GM19025 (cell line): ENCODE results near the gene TBK1.
"Not testable (repeated sequence)": the region's sequence is repeated elsewhere in the genome, so short reads cannot be mapped to it uniquely, and the experiment has no call there.

ENCODE experiments used
- ATAC-seq: cut with Tn5 transposase; IDR thresholded peaks from one replicate; pipeline ENCODE4 v1.9.1; 2021; ENCODE audit warnings: mild to moderate bottlenecking, low read depth, moderate library complexity; ENCODE audit not compliant: unreplicated experiment

TBK1 gene

DNA sequence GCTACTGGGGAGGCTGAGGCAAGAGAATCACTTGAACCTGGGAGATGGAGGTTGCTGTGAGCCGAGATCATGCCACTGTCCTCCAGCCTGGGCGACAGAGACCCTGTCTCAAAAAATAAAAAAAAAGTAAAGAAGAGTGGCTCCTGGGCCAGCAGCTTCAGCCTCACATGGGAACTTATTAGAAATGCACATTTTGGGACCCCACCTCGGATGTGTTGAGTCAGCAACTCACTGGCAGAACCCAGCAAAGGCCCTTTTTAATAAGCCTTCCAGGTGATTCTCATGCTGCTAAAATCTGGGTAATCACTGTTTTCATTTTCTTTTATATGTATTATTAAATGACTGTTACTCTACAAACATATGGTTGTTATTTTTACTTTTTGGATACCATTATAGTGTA is 41.6 kb downstream of the TBK1 start:
- ATAC-seq: no peak

DNA sequence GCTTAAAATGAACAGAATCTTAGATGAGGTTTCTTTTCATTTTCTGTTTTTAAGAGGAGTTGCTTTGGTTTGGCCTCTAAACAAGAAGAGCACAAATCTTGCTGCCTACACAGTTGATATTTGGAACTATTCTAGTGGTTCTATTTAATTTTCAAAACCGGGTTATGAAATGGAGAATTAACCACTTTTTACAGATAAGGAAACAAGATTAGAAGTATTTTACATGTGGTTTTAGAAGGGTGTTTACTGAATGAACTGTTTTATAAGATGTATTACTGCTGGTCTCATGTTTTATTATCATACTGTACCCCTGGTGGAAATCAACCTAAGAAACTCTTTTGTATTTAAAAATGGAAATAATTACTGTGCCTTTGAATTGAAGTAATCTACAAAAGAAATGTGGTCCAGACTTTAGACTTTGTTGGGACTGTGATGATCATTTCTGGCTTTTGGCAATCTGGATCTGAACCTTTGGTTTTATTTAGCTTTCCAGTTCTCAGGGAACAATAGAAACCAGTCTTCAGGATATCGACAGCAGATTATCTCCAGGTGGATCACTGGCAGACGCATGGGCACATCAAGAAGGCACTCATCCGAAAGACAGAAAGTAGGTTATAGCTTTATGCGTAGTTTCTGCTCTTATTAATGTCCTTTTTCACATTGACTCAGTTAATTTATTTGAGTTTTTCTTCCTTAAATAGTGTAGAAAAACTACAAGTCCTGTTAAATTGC is 43.2 kb downstream of the TBK1 start:
- ATAC-seq: no peak

DNA sequence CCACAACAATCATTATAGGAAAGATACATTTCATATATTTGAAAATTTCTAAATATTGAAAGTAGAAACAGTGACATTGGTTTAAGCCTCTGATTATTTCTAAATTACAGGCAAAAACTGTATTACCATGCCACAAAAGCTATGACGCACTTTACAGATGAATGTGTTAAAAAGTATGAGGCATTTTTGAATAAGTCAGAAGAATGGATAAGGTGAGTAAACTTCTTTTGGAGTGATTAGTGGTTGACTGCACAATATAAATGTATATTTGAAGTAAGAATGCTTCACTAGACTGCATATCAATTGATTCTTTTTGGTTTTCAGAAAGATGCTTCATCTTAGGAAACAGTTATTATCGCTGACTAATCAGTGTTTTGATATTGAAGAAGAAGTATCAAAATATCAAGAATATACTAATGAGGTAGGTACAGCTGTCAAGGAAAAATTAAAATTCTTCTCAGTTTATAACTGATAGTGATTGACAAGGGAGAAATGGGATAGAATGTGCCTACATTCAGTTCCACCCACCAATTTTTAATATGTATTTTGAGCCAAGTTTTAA is 45.0 kb downstream of the TBK1 start:
- no peak for ATAC-seq

DNA sequence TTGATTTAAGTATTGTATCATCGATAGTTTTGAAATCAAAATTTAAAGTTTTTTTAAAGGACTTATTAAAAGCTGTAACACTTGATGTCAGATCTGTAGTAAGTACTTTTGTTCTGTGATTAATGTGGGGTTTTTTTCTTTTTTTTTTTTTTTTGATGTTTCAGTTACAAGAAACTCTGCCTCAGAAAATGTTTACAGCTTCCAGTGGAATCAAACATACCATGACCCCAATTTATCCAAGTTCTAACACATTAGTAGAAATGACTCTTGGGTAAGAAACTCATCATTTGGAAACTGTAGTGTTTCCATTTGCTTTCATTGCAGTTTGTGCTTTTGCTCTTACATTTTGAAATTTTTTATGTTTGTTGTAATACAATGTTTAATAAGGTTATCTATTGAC is 45.6 kb downstream of the TBK1 start:
- ATAC-seq: no peak

DNA sequence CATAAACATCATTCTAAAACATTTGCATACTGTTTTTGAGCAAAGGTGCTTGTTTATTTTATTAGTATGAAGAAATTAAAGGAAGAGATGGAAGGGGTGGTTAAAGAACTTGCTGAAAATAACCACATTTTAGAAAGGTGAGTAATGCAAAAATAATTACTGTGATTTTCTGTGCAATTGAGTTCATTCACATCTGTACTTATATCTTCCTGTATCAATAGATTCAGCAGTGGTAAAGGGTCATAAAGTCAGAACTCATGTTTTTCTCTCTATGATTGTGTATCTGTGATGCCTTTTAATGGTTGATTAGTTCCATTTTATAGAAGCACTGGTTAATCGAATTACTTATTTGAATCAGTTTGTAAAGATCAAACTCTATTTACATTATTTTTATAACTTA is 46.0 kb downstream of the TBK1 start:
- no peak for ATAC-seq

DNA sequence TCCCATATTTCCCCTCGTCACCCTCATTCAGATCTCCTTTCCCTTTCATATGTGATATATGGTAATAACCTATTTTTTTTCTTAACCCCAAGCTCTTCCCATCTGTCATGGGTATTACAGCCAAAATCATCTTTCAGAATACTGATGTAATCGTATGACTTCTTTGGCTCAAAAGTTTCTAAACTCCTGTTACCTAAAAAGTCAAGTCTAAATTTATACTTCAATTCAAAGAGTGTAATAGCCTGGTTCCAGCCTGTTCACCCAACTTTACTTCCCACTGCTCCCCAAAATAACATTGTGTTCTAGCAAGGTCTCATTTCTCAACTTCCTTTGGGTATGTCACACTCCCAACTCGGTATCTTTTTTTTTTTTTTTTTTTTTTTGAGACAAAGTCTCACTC is 48.5 kb downstream of the TBK1 start:
- ATAC-seq: no peak

DNA sequence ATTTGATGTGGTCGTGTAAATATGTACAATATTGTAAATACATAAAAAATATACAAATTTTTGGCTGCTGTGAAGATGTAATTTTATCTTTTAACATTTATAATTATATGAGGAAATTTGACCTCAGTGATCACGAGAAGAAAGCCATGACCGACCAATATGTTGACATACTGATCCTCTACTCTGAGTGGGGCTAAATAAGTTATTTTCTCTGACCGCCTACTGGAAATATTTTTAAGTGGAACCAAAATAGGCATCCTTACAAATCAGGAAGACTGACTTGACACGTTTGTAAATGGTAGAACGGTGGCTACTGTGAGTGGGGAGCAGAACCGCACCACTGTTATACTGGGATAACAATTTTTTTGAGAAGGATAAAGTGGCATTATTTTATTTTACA is 49.6 kb downstream of the TBK1 start:
- ATAC-seq: no peak

DNA sequence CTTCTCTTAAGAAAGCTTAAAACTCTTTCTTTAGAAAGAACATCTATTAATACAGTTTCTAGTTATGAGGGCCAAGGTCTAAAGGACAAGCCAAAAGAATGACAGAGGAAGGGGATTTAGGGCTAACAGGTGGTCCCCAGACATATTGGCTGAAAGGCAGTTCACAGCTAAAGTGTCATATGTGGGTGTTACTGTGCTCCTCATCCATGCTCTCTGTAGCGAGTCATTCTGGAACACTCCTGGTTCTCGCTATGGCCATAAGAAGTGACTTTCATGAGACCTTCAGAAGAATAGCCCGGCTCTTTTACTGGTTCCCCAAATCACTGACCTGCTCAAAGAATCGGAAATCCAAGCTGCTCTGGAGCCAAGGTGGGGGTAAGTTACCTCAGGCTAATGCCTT is 55.0 kb downstream of the TBK1 start:
- ATAC-seq: no peak

DNA sequence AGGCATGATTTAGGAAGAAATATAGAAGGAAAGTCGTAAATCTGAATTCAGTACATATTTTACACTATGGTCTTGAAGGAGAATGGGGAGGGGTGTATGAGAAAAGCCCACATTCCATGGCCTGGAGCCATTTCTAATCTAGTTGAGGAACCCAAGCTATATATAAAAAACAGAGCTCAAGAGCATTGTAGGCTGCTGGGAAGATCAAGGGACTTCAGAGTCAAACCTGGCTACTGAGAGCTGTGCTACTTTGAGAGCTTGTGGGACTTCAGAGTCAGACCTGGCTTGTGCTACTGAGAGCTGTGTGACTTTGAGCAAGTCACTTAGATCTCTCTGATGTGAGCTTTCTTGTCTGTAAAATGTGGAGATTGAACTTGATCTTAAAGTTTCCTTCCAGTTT is 58.7 kb downstream of the TBK1 start:
- ATAC-seq: no peak

DNA sequence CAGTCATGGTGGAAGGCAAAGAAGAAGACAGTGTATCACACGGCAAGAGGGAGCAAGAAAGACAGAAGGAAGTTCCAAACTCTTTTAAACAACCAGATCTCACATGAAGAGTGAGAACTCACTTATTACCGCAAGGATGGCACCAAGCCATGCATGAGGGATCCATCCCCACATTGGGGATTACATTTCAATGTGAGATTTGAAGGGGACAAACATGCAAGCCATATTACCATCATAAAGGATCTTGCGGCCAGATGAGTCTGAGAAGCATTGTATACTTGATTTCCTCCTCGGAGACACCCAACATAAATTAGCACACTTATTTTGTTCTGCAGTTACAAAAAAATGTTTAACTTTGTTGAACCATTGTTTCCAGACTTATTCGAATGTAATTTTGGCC is 66.5 kb downstream of the TBK1 start:
- no peak for ATAC-seq

DNA sequence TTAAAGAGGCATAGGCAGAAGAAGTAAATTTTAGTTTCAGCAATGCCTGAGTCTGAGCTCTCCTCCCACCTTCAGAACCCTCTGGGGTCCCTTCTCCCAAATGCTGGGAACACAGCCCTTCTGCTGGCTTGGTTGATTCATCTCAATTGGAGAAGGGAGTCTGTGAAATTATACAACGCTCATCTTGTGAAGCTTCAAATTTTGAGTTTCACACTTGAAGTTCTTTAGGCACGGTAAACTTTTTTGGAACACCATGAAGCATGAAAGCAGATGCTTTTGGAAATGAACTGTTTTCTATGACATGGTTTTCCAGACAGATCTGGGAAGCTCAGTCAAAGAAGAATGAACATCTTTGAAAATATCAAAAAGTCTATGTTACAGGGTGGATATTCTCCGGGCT is 69.9 kb downstream of the TBK1 start:
- ATAC-seq: no peak

DNA sequence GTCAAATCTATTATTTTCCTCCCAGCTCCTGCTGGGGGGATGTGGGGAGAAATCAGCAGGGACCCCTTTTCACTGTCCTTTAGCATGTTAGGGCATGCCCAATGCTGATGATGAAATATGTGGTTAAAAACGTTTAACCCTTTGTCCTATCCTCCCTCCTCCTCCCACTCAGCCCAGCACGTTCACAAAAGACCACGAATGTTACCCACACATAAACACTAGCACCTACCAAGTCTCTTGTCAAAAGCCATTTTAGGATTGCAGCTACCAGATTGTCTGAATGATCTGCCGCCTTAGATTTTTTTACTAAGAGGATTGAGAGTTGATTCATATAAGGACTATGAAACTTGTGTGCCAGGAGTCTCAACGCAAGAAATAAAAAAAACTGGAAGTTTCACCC is 70.4 kb downstream of the TBK1 start:
- no peak for ATAC-seq

DNA sequence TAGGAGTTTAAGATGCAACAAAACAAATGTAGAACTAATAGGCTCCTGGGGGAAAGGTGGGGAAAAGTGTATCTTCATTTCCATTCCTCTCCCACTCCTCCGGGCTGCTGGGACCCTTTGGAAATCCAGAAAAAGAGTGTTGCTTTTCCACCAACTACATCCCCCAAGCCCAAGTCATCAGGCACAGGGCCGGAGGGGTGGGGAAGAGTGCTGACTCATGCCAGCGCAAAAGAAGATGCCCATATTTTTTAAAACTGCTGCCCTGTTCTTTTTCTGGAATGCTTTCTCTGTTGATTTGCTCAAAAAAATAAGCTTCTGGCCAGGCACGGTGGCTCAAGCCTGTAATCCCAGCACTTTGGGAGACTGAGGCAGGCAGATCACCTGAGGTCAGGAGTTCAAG is 70.9 kb downstream of the TBK1 start:
- ATAC-seq: no peak

DNA sequence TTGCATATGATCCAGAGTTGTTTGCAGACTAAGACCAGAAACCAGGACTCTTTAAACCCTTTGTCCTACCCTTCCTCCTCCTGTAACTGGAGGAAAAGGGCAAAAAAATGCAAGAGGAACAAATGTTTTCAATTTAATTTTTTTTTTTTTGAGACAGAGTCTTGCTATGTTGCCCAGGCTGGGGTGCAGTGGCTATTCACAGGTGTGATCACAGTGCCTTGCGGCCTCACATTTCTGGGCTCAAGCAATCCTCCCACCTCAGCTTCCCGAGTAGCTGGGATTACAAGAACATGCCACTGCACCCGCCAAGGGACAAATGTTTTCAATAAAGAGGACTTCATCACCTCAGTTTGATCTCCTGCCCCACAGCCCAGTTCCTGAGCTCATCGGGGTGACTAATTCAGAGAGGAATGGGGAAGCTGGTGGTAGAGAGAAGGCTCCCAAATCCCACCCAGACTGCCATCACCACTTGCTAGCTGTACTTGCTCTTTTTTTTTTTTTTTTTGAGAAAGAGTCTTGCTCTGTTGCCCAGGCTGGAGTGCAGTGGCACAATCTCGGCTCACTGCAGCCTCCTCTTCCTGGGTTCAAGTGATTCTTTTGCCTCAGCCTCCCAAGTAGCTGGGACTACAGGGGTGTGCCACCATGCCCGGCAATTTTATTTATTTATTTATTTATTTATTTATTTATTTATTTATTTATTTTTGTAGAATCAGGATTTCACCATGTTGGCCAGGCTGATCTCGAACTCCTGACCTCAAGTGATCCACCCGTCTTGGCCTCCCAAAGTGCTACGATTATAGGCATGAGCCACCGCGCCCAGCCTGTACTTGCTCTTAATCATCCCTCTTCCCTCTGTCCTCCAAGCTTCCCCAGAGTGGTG is 71.9 kb downstream of the TBK1 start:
- ATAC-seq: not testable (repeated sequence)

DNA sequence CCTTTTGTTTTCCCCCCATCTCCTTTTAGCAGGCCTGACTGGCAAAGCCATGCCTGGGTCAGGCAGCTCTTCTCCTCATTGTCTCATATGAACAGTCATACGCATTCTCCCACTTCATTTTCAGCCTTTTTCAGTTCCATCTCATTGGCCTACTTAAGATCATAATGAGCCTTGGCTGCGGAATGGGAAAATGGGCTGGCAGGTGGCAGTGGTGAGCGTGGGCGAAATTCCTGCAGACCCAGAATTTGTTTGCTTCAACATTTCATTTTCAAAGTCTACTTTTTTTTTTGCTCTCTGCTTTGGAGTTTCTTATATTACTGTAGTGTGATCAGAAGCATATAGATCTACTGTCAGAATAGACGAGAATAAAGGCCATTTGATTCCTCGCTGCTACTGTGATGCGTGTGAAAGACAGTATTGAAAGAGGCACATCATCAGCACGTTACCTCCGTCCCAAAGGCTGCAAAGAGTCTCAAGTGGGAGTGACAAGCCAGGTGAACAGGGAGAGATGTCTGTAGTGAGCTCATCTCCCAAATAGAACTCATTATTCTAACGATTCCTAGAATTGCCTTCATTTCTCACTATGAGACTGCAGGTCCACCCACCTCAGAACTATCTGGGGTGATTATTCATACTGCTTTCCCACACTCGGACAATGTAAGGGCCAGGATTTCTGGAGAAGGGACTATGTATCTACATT is 73.7 kb downstream of the TBK1 start:
- ATAC-seq: no peak

DNA sequence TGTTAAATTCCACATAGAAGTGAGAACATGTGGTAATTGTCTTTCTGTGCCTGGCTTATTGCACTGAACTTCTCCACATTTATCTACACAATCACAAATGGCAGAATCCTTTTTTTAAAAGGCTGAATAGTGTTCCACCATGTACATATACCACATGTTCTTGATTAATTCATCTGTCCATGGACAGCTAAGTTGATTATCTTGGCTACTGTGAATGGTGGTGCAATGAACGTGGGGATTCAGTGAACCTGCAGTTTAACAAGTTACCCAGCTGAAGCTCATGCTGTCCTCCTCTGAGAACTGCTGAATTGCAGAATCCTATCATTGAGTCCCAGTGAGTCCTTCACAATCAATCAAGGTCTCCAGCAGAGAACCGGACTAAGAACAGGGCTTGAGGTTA is 74.9 kb downstream of the TBK1 start:
- ATAC-seq: no peak

DNA sequence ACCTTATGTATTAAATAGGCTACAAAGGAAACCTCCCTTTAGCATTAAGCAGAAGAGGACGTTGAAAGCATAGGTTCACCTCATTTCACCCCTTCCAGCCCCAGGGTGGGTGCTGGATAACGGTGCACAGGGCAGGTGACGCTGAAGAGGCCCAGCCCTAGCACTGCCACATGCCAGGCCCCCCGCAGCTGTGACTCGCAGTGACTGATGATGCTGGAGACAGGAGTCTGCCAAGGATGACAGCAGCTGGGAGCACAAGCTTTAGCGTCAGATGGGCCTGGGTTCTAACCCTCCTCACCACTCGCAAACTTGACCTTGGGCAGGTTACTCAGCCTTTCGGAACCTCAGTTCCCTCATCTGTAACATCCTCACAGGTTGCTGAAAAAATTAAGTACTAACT is 76.7 kb downstream of the TBK1 start:
- no peak for ATAC-seq

DNA sequence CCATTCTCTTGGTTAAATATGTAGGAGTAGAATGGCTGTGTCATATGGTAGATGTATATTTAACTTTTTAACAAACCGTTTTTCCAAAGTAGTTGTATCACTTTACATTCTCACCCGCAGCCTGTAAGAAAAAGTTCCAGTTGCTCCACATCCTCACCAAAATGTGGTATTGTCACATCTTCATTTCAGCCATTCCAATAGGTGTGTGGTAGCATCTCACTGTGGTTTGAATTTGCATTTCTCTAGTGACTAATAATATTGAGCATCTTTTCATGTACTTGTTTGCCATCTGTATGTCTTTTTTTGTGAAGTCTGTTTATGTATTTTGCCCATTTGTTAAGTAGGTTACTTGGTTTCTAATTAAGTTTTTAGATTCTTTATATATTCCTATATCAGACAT is 78.6 kb downstream of the TBK1 start:
- no peak for ATAC-seq

DNA sequence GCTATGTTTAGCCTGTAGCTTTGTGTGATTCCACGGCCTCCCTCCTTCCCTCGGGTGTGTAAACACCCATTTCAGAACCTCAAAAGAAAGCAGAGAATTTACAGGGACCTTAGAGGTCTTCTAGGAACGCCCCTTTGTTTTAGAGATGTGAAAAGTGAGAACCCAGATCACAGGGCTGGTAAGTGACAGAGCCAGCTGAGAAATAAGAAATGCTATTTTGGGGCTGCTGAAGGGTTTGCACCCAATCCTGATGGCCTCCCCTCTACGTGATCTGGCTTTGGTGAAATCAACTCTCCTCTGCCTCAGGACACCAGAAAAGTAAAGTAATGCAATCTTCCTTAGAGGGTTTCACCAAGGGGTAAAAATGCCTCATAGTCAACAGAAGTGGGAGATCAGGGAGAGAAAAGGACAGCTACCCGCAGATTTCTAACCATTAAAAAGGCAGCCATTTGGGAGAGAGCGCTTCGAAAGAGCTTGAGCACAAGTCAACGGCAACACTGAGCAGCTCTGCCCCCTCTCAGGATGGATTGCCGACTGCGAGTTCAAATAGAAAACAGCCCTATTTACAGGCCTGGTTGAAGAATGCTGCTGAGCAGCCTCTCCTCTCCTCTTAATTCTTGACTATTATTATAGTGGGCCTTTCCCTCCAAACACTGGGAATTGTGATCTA is 79.9 kb downstream of the TBK1 start:
- ATAC-seq: no peak

DNA sequence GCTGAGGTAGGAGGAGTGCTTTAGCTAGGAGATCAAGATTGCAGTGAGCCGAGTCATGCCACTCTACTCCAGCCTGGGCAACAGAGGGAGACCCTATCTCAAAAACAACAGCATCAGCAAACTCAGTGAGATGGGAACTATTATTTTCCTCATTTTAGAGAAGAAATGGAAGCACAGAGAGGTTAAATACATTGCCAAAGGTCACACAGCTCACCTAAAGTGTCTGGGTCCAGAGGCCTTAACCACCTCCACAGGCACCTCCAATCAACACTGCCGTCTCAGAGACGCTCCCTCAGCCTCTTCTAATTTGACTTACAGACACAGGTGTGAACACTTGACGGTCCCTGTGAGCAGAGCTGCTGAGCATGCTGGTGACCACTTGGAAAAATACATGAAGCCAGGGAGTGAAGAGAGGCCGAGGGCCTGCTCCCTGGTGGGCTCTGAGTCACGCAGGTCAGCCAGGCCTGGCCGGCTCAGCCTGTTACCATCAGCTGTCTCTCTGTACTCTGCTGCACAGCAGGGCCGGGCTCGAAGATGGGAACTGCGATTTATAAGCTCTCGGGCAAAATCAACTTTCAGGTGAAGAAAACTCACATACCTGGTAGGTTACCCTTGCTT is 80.9 kb downstream of the TBK1 start:
- no peak for ATAC-seq
